GM15510 (cell line): ENCODE measurements around the gene LRRC4B.

Source experiments
- POLR2A ChIP-seq: IDR thresholded peaks from 3 replicates; pipeline ENCODE4 v1.6.1; 2011; ENCODE audit warnings: borderline replicate concordance; ENCODE audit not compliant: insufficient read length; ENCODE audit errors: extremely low read depth

LRRC4B gene

DNA sequence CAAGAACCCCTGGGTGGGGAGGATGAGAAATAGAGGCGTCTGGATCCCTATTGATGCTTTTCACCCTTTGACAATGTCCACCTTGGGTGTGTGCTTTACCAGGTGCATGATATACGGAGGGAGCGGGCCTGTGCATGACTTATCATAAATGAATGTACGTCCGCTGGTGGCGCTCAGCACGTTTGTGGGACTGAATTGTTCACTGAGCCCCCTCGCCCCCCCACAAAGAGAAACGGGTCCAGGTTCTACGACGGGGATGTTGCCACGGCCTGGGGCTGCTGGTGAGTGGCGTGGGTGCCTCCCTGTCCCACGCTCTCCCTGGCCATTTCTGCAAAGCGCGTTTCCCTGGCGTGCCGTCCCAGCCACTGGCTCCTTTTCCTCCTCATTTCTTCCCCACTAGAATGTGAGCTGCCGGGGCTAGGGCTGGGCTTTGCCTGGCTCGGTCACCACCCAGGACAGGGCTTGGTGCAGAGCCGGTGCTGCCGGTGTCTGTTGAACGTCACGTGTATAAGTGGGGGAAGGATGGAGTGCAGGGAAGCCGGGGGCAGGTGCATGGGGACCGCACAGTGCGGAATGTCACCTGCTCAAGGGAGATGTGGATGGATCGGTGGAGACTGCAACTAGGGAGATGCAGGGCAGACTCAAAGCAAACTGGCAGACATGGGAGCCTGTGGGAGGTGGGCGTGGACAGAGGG lies 21.6 kb downstream of the LRRC4B start:
- TF ChIP-seq POLR2A, result no peak

DNA sequence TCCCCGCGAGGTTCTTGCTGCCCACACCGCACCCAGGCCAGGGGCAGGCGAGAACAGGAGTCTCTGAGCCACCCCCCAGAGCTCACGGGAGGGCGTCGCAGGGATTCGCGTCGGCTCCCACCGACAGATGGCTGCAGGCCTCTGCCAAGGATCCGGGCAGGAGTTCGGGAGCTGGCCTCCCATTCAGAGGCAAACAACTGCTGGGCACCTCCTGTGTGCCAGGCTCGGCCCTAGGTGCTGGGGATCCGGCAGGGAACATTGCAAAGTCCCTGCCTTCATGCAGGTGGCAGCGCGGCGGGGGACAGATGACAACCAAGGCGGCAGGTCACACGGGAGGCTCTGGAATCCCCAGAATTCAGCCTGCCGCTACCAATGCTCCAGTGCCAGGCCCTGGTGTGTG lies 25.3 kb downstream of the LRRC4B start:
- no peak for TF ChIP-seq POLR2A

DNA sequence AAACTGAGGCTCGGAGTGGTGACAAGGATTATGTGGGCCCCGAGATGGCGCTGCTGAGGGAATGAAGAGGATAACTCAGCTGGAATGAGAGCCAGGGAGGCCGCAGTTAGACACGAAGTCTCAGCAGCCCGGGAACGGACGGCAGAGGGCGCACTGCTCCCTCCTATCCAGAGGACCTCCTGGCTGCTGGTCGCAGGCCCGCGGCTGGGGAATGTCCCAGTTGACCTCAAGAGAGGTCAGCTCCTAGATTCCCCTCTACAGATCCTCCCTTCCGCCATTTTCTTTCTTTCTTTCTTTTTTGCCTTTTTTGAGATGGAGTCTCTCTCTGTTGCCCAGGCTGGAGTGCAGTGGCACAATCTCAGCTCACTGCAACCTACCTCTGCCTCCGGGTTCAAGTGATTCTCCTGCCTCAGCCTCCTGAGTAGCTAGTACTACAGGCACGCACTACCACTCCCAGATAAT lies 30.4 kb downstream of the LRRC4B start:
- TF ChIP-seq POLR2A, result no peak

DNA sequence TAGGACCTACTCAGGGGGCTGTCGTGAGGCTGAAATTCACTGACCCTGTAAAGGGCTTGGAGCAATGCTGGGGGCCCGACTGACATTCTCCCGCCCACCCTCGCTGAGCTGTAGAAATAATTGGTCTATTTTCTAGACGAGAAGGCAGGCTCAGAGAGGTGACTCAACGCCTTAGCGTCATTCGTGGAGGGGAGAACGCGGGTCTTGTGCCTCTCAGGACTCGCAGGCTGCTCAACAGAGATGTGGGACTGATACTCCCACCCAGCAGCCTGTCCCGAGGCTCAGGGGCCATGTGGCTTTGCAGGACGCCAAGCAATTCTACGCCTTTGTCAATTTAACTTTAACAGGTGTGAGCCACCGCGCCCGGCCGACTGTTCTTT lies 30.9 kb downstream of the LRRC4B start:
- TF ChIP-seq POLR2A, result no peak

DNA sequence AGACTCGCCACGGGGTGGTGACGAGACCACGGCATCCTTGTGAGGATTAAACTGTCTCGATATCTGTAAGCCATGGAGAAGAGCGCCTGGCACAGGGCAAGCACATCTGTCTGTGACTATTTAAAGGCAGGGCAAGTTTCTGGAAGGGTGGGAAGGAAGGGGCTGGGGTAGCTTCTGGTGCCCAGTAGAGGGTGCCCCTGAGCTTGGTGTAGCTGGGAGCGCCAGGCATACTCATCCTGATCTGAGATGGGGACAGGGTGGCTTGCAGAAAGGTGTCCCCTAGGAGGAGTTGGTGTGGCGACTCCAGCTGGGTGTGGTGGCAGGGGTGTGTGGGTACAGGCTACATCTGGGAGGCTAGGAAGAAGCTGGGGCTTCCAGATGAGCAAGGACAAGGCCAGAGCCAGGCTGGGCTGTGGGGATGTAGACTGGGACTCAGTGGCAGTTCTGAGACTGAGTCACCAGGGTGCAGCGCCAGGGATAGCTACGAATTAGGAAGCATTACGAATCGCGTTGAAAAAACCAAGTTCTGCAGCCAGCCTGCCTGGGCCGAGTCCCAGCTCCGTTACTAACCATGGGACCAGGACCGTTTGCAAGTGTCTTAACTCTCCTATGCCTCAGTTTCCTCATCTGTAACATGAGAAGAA lies 31.5 kb downstream of the LRRC4B start:
- TF ChIP-seq POLR2A, result no peak

DNA sequence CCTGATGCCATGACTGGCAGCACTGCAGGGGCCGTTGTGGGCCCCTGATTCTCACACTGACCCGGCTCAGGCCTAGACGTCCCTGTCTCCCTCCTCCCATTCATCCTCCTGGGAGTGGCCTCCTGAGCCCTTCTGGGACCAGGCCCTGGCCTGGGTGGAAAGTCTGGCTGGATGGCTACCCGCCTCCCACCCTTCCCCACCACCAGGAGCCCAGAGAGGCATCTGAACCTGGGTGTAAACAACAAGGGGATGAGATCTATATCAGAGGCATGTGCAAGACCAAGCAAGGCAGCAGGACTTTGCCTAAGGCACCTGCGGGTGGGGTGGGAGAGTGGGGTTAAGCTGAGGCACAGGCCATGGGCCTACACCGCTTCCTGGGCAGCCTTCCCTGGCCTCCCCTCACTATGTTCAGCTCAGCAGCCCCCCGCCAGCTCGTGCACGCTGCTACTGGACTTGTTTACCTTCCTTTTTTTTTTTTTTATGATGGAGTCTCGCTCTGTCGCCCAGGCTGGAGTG lies 32.5 kb downstream of the LRRC4B start:
- no peak for TF ChIP-seq POLR2A

DNA sequence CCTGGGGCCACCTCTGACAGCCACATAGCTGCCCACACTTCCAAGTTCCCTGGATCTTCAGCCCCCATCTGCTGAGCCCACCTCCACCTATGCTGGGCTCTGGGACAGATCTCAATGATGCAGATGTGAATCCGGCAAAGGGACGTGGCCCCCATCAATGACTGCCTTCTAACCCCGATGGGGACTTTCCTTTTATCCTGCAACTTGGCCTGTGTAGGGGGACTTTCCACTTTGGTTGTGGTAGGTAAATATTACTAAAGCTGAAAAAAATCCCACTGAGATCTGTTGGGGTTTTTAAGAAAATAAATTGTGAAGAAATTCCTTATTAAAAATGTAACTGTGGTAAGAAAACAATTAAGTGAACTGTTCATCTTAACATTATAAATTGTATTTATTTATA lies 33.8 kb downstream of the LRRC4B start:
- no peak for TF ChIP-seq POLR2A

DNA sequence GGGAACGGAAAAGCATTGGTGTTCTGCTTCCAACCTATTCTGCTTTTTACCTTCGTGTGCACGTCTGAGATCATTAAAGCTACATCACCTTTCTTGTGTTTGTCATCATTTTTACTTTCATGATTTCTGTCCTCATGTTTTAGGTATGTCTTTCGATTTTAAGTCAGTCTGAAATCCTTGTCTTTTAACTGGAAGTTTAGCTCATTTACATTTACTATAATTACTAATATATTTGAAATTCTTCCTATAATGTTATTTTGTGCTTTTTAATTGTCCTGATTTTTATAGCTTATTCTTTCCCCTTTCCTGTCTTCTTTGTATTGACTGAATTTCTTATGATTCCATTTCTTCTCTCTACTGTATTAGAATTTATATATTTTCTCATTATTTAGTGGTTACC lies 35.3 kb downstream of the LRRC4B start:
- TF ChIP-seq POLR2A, result no peak

DNA sequence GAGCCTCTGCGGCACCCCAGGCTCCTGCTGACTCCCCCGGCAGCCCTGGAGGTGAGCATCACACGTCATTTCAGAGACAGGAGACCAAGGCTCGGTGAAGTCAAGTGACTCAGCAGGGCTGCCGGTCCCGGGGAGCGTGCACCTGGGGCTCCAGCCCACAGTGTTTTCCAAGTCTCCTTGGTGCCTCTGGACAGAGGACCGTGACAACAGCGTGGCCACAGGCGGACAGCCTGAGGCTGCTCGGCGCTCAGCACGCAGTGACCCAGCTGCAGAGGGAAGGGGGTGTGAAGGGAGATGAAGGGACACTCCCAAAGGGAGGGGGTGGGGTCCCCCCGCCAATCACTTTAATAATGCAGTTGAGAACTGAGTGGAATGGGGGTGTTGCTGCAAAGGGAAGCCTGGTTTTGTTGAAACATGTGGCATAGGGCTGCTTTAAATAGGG lies 37.0 kb downstream of the LRRC4B start:
- TF ChIP-seq POLR2A, result no peak

DNA sequence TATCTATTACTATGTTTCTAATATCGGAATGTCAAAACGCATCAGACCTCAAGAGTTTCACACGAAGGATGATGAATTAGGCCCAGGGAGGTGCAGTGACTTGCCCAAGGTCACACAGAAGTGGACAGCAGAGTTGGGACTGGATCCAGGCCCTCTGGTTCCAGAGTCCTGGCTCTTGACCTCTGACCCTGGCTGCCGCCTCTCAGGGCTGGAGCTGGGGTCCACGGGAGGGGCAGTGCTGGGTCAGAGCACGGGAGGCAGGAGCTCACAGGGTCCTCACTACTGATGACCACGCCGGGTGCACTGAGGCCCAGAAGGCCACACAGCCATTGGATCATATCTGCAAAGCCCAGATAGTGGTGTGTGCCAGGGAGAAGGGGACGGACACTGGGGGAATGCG lies 45.4 kb downstream of the LRRC4B start:
- no peak for TF ChIP-seq POLR2A

DNA sequence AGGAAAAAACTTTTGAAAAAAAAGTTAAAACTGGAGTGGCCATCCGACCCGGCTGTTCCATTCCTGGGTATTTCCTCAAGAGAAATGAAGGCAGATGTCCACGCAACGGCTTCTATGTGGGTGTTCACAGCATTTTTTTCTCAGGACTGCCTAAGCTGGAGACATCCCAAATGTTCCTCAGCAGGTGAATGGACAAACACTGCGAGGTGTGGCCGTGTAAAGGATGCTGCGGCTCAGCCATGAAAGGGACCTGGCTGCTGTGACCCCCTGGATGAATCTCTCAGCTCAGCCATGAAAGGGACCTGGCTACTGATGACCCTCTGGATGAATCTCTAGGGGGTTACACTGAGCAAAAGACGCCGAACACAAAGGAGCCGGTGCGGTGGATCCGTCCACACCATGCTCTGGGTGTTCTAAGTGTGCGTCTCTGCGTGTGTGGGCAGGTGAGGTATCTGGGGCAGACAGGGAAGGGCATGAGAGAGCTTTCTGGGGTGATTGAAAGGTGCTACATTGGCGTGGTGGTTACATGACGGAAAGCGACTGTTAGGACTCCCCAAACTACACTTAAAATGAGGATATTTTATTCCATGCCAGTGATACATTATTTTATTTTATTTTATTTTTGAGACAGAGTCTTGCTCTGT lies 47.3 kb downstream of the LRRC4B start:
- TF ChIP-seq POLR2A, result no peak

DNA sequence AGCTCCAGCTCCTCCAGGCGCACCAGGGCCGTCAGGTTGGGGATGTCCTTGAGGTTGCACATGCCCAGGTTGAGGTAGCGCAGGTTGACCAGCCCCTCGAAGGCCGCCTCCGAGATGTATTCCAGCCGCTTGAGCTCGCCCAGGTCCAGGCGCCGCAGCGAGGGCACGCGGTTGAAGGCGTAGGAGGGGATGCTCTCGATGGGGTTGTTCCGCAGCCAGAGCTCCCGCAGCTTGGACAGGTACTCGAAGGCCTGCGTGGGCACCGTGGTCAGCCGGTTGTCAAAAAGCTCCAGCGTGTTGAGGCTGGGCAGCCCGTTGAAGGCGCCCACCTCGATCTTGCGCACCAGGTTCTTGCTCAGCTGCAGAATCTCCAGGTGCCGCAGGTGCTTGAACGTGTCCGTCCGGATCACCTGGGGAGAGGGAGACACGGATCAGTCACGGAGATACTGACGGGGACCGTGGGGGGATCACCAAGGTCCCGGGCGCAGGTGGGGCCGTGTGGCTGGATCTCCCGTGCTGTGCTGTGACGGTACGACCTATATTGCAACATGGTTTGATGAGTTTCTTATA lies 49.1 kb downstream of the LRRC4B start:
- TF ChIP-seq POLR2A, result no peak

DNA sequence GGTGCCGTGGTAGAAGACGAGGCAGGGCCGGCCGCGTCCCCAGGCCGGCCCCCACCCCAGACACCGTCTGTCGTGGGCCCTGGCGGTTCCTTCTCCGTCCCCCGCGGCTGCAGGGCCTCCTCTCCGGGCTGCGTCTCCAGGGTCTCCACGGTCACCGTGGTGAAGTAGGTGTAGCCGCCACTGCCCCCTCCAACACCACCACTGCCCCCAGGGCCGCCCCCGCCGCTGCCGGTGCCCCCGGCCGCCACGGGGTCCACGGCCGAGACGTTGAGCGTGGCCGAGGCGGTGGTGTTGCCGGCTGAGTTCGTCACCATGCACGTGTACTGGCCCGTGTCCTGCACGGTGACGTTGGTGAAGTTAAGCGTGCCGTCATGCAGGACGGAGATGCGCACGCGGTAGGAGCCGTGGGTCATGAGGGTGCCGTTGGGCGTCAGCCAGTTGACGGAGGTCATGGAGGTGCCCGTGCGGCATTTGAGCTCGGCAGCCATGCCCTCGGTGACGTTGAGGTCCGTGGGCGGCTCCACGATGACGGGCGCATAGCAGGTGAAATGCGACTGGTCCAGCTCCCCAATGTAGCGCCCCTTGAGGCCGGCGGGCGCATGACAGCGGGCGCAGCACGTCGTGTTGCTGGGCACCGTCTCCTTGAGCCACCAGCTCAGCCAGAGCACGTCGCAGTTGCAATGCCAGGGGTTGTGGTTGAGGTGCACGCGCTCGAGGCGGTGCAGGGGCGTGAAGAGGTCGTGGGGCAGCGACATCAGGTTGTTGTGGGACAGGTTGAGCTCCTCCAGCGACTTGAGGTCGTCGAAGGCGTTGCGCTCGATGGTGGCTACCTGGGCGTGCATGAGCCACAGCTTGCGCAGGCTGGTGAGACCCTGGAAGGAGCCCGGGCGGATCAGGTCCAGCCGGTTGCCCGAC lies 49.9 kb downstream of the LRRC4B start:
- no peak for TF ChIP-seq POLR2A

DNA sequence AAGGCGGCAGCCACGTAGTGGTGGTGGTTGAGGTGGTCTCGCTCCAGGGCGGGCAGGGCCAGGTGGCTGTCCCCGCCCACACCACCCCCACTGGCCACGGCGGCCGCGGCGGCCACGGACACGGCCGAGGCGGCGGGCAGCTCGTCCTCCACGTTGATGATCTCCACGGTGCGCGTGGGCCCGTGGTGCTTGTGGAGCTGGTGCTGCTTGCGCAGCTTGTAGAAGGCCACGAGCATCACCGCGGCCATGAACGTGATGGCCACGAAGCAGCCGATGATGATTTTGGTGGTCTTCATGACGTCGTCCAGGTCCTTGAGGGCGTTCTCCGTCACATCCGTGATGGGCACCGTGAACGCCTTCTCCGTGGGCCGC lies 50.5 kb downstream of the LRRC4B start:
- no peak for TF ChIP-seq POLR2A
